Measurements from ENCODE around the gene TES.

Gene TES

GRCh38 chr7:116251675-116252074 lies 41.3 kb downstream of the TES start:
- no peak for DNase-seq

- DNase-seq: no peak
Measured at GRCh38 chr7:116252249-116252648, 41.9 kb downstream of the TES start.

- no peak for DNase-seq
Measured at GRCh38 chr7:116257156-116257555, 46.8 kb downstream of the TES start.

GRCh38 chr7:116258734-116259133 lies 48.4 kb downstream of the TES start:
- no peak for DNase-seq

- no peak for DNase-seq
Measured at GRCh38 chr7:116259156-116259870, 49.0 kb downstream of the TES start.

- no peak for DNase-seq
Measured at GRCh38 chr7:116259871-116260440, 49.6 kb downstream of the TES start.

- no peak for DNase-seq
Measured at GRCh38 chr7:116261904-116262303, 51.6 kb downstream of the TES start.

- DNase-seq: no peak
Measured at GRCh38 chr7:116265881-116266280, 55.5 kb downstream of the TES start.

- no peak for DNase-seq
Measured at GRCh38 chr7:116269466-116269865, 59.1 kb downstream of the TES start.

- DNase-seq: no peak
Measured at GRCh38 chr7:116271161-116271913, 61.0 kb downstream of the TES start.

GRCh38 chr7:116271963-116272886 lies 61.9 kb downstream of the TES start:
- no peak for DNase-seq

- DNase-seq: no peak
Measured at GRCh38 chr7:116273283-116273917, 63.1 kb downstream of the TES start.

- no peak for DNase-seq
Measured at GRCh38 chr7:116273918-116274301, 63.6 kb downstream of the TES start.

- no peak for DNase-seq
Measured at GRCh38 chr7:116277070-116277469, 66.7 kb downstream of the TES start.

GRCh38 chr7:116279217-116279616 lies 68.9 kb downstream of the TES start:
- no peak for DNase-seq

- no peak for DNase-seq
Measured at GRCh38 chr7:116280803-116281202, 70.5 kb downstream of the TES start.

GRCh38 chr7:116283595-116284204 lies 73.4 kb downstream of the TES start:
- DNase-seq: no peak

- no peak for DNase-seq
Measured at GRCh38 chr7:116284390-116284789, 74.1 kb downstream of the TES start.

GRCh38 chr7:116285252-116285651 lies 74.9 kb downstream of the TES start:
- DNase-seq: no peak

GRCh38 chr7:116290740-116291139 lies 80.4 kb downstream of the TES start:
- DNase-seq: no peak

- DNase-seq: no peak
Measured at GRCh38 chr7:116291937-116292336, 81.6 kb downstream of the TES start.

GRCh38 chr7:116292381-116292780 lies 82.0 kb downstream of the TES start:
- no peak for DNase-seq

Data from activated effector memory CD4-positive, alpha-beta T cell treated with anti-CD3 and anti-CD28 coated beads, Interleukin-2, amount 50 U/mL, for 16 hours (primary cell).